Endothelial cell of umbilical vein (primary cell): Measurements from ENCODE around the gene STK38. TPM values are rescaled to one million over a fixed set of nuclear protein-coding genes. Genes with fewer than 3 reads are reported as not detected.
"Not testable (repeated sequence)": the region's sequence is repeated elsewhere in the genome, so short reads cannot be mapped to it uniquely, and the experiment has no call there.

Experiments
- BruUV-seq: library from RNA; stranded (reverse); fragments of 400-500 nt; replicated peaks from 2 replicates; lab custom pipeline; 2021; lab: Mats Ljungman, UMichigan
- CTCF ChIA-PET: fragments of 300-600, 350-600 bp; sonication (Branson Sonifier 250); formaldehyde crosslinking; loops from one replicate; lab custom pipeline; 2021; ENCODE audit warnings: antibody characterized with exemption, inconsistent platforms; lab: Charles Lee
- POLR2A ChIA-PET: fragments of 300-600, 350-600 bp; sonication (Branson Sonifier 250); formaldehyde crosslinking; loops from one replicate; lab custom pipeline; 2021; ENCODE audit warnings: antibody characterized with exemption, inconsistent platforms; lab: Charles Lee
- DNase-seq: peaks from one replicate; pipeline ENCODE4 v3.0.0-alpha.2; 2011; ENCODE audit warnings: low read depth, low spot score
- FAIRE-seq: peaks from 2 replicates; lab custom pipeline; 2011; peaks lifted over from hg19 to GRCh38; lab: Jason Lieb, UNC
- H2AFZ ChIP-seq: 2 replicates; pipeline ENCODE4 v1.6.0; 2012; ENCODE audit warnings: low read depth, low read length, control low read depth, inconsistent platforms
- H3K27ac ChIP-seq: 2 replicates; pipeline ENCODE4 v1.5.1; 2011; ENCODE audit warnings: low read depth, mild to moderate bottlenecking, control low read depth, low read length, moderate library complexity; ENCODE audit not compliant: insufficient read depth
- H3K27me3 ChIP-seq, 2 experiments: 2 replicates each; pipeline versions ENCODE4 v1.6.0 to v1.6.1; 2011; ENCODE audit warnings: low read length in 2 of 2, mixed read lengths in 1 of 2; ENCODE audit not compliant: control insufficient read depth in 2 of 2, insufficient read depth in 2 of 2
- H3K36me3 ChIP-seq, 2 experiments: 2 replicates in 1 of 2; 3 replicates in 1 of 2; pipeline ENCODE4 v1.5.1; 2011; ENCODE audit warnings: low read length in 2 of 2, mild to moderate bottlenecking in 1 of 2, moderate library complexity in 1 of 2; ENCODE audit not compliant: control insufficient read depth in 2 of 2, insufficient read depth in 2 of 2; ENCODE audit errors: extremely low read depth in 1 of 2
- H3K4me1 ChIP-seq: 3 replicates; pipeline ENCODE4 v1.5.1; 2011; ENCODE audit warnings: mild to moderate bottlenecking, low read length; ENCODE audit not compliant: control insufficient read depth, insufficient read depth; ENCODE audit errors: extremely low read depth
- H3K4me2 ChIP-seq: 2 replicates; pipeline ENCODE4 v1.6.1; 2011; ENCODE audit warnings: low read length, control low read depth, mixed read lengths; ENCODE audit not compliant: insufficient read depth
- H3K4me3 ChIP-seq, 3 experiments: fragments of 200-600 bp in 1 of 3; sonication (generic), shearing (Covaris generic) in 1 of 3; replicated peaks in 1 of 3; 2 replicates each; pipeline ENCODE4 v1.5.1; 2011 to 2016; ENCODE audit warnings: control low read depth in 3 of 3, low read length in 3 of 3, mild to moderate bottlenecking in 2 of 3, inconsistent platforms in 1 of 3, low read depth in 1 of 3, moderate library complexity in 1 of 3; ENCODE audit not compliant: insufficient read depth in 1 of 3
- H3K79me2 ChIP-seq: 2 replicates; pipeline ENCODE4 v1.6.0; 2012; ENCODE audit warnings: low read length, inconsistent platforms; ENCODE audit not compliant: control insufficient read depth, insufficient read depth
- H3K9ac ChIP-seq: replicated peaks from 2 replicates; pipeline ENCODE3; 2011; ENCODE audit warnings: low read length, control low read depth; ENCODE audit not compliant: insufficient read depth; ENCODE audit errors: extremely low read depth
- H3K9me1 ChIP-seq: replicated peaks from 3 replicates; pipeline ENCODE4 v1.6.0; 2011; ENCODE audit warnings: mild to moderate bottlenecking, low read length; ENCODE audit not compliant: control insufficient read depth, insufficient read depth; ENCODE audit errors: extremely low read depth
- H3K9me3 ChIP-seq: replicated peaks from 2 replicates; pipeline ENCODE4 v1.5.1; 2012; ENCODE audit warnings: low read length, inconsistent platforms; ENCODE audit not compliant: control insufficient read depth, insufficient read depth
- H4K20me1 ChIP-seq: replicated peaks from 2 replicates; pipeline ENCODE3; 2011; ENCODE audit warnings: mild to moderate bottlenecking, low read length; ENCODE audit not compliant: control insufficient read depth, insufficient read depth; ENCODE audit errors: extremely low read depth
- CTCF ChIP-seq, 2 donors: IDR thresholded peaks; 1 replicate in 1 of 2; 2 replicates in 1 of 2; pipeline ENCODE4 v1.5.1; 2011; ENCODE audit warnings: low read length in 2 of 2, mild to moderate bottlenecking in 2 of 2, moderate library complexity in 2 of 2, control low read depth in 1 of 2, inconsistent platforms in 1 of 2, low read depth in 1 of 2; ENCODE audit not compliant: insufficient read depth in 1 of 2; ENCODE audit errors: extremely low read depth in 1 of 2
- EZH2 ChIP-seq: IDR thresholded peaks from 2 replicates; pipeline ENCODE4 v1.6.1; 2012; ENCODE audit warnings: borderline replicate concordance, low read depth, mild to moderate bottlenecking, moderate library complexity, low read length, inconsistent platforms; ENCODE audit not compliant: severe bottlenecking
- FOS ChIP-seq: IDR thresholded peaks from 2 replicates; pipeline ENCODE4 v1.6.1; 2011; ENCODE audit warnings: mild to moderate bottlenecking, low read length, moderate library complexity, borderline replicate concordance; ENCODE audit not compliant: insufficient read depth
- GATA2 ChIP-seq: IDR thresholded peaks from 2 replicates; pipeline ENCODE4 v1.7.0; 2011; ENCODE audit warnings: low read depth, mild to moderate bottlenecking, moderate library complexity, mixed read lengths, low read length; ENCODE audit not compliant: insufficient read length, insufficient read depth
- JUN ChIP-seq: IDR thresholded peaks from 2 replicates; pipeline ENCODE4 v1.6.1; 2011; ENCODE audit warnings: borderline replicate concordance, low read depth; ENCODE audit not compliant: insufficient read length, insufficient read depth
- MYC ChIP-seq: IDR thresholded peaks from one replicate; pipeline ENCODE4 v1.6.1; 2011; ENCODE audit warnings: mild to moderate bottlenecking, low read depth, low read length
- POLR2A ChIP-seq: IDR thresholded peaks from 2 replicates; pipeline ENCODE4 v1.6.1; 2012; ENCODE audit warnings: low read depth, mild to moderate bottlenecking, control low read depth, low read length
- POLR2AphosphoS5 ChIP-seq: IDR thresholded peaks from 2 replicates; pipeline ENCODE4 v1.6.1; 2012; ENCODE audit warnings: low read depth, mild to moderate bottlenecking, control low read depth, low read length, moderate library complexity; ENCODE audit not compliant: insufficient read depth
- dilution Hi-C: fragments of 300-500 bp; cut with MboI; formaldehyde crosslinking; loops from one replicate; pipeline ENCODE4 v1.15.0; 2019; ENCODE audit warnings: low sequenced_read_pairs; ENCODE audit not compliant: extremely low pct_ligation_motif_present
- intact Hi-C: fragments of 100-400 bp; cut with micrococcal nuclease; formaldehyde crosslinking; loops from one replicate; pipeline ENCODE4 v1.10.0; 2022
- polyA plus RNA-seq, 4 experiments: library from polyadenylated mRNA; depleted of rRNA in 3 of 4; stranded (reverse) in 3 of 4; unstranded in 1 of 4; fragments of >200 nt; gene quantifications; 2 replicates each; pipeline versions ENCODE4 v1.2.1 to v1.2.3, GENCODE V29; 2011 to 2012; ENCODE audit warnings: missing spikeins in 1 of 4
- total RNA-seq: library from RNA; stranded (reverse); gene quantifications from 2 replicates; pipeline ENCODE4 v1.2.3, GENCODE V29; 2021
- TF ChIP-seq, protein P1 (sequence below): IDR thresholded peaks from 2 replicates; pipeline ENCODE4 v1.6.1; 2011; ENCODE audit not compliant: insufficient read depth, insufficient read length

Gene STK38
- total and polyA plus RNA-seq, 2 donors (not counting 3 experiments of a cell fraction or from before 2014, with no cell fraction given) = 10.1 to 30.3 TPM

GRCh38 chr6:36574679-36575078, 27.4 kb upstream of the STK38 start:
- no peaks in the 10 kb centered on the region for H3K9me3 ChIP-seq
- H2AFZ ChIP-seq = no peak overlapping the region
- no peaks in the 10 kb centered on the region for H3K36me3 ChIP-seq
- no TSS peak for BruUV-seq
- H3K4me3 ChIP-seq = no peak overlapping the region
- dilution Hi-C loops = no loop called here
- no peaks in the 10 kb centered on the region for H3K27me3 ChIP-seq
- TF ChIP-seq, protein P1, sequence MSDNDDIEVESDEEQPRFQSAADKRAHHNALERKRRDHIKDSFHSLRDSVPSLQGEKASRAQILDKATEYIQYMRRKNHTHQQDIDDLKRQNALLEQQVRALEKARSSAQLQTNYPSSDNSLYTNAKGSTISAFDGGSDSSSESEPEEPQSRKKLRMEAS = no peak
- no peak for TF ChIP-seq FOS
- TF ChIP-seq EZH2 = no peak
- no peak for TF ChIP-seq POLR2AphosphoS5
- TF ChIP-seq POLR2A = no peak
- no peak for TF ChIP-seq CTCF (IDR thresholded peaks at IDR 0.05; ENCODE audit: extremely low read depth in 1 of 2, insufficient read depth in 1 of 2, low read depth in 1 of 2, low read length in 2 of 2)
- TF ChIP-seq GATA2 = no peak
- TF ChIP-seq JUN = no peak
- no peak for TF ChIP-seq MYC
- no peaks in the 10 kb centered on the region for H4K20me1 ChIP-seq
- H3K27ac ChIP-seq = no peak overlapping the region
- intact Hi-C loops = no loop called here
- no peak for FAIRE-seq
- no peaks in the 10 kb centered on the region for H3K79me2 ChIP-seq
- no peak overlapping the region for H3K9ac ChIP-seq
- POLR2A ChIA-PET = no interaction called here
- no peaks in the 10 kb centered on the region for H3K9me1 ChIP-seq
- CTCF ChIA-PET = interaction anchor here (0.6 to 1.1 kb wide), 2 partner anchors 24 to 40 kb away, joined by 3 to 5 read pairs; no protein-coding TSS in a partner anchor
- H3K4me2 ChIP-seq = no peak overlapping the region
- DNase-seq = no peak
- H3K4me1 ChIP-seq = no peaks in the 10 kb centered on the region

GRCh38 chr6:36572353-36573311, 25.4 kb upstream of the STK38 start:
- CTCF ChIA-PET = interaction anchor here (0.7 kb wide), 1 partner anchor 84 kb away, joined by 3 read pairs; no protein-coding TSS in a partner anchor
- FAIRE-seq, BruUV-seq, DNase-seq, H3K9me3 ChIP-seq, H3K4me3 ChIP-seq, H3K9ac ChIP-seq, dilution Hi-C loops, H2AFZ ChIP-seq, H3K27ac ChIP-seq, H3K4me1 ChIP-seq, H3K79me2 ChIP-seq, H3K27me3 ChIP-seq, H3K9me1 ChIP-seq, H4K20me1 ChIP-seq, H3K36me3 ChIP-seq, intact Hi-C loops, H3K4me2 ChIP-seq: not testable (repeated sequence)
- POLR2A ChIA-PET = interaction anchor here (0.6 kb wide), 1 partner anchor 1832 kb away, joined by 4 read pairs; no protein-coding TSS in a partner anchor
